GM12878 (cell line): ENCODE data around the gene HDGF. TPM values are rescaled to one million over a fixed set of nuclear protein-coding genes. Genes with fewer than 3 reads are reported as not detected.

Source experiments
- ASH2L ChIP-seq: fragments of 300-600, 200-600 bp; sonication (generic); IDR thresholded peaks from 2 replicates; pipeline ENCODE4 v1.6.1; 2017; ENCODE audit warnings: low read depth, mild to moderate bottlenecking, borderline replicate concordance
- ATF3 ChIP-seq: IDR thresholded peaks from 2 replicates; pipeline ENCODE4 v1.6.1; 2011; ENCODE audit warnings: low read depth, mild to moderate bottlenecking, low read length, moderate library complexity, borderline replicate concordance; ENCODE audit errors: extremely low read depth
- ATF7 ChIP-seq: fragments of 450-650 bp; IDR thresholded peaks from 2 replicates; pipeline ENCODE4 v1.6.1; 2016; ENCODE audit warnings: low read depth, mild to moderate bottlenecking
- BCLAF1 ChIP-seq: fragments of 450-650 bp; IDR thresholded peaks from 2 replicates; pipeline ENCODE4 v1.6.1; 2017; ENCODE audit warnings: antibody characterized with exemption, mild to moderate bottlenecking, moderate library complexity
- CREB1 ChIP-seq: IDR thresholded peaks from 2 replicates; pipeline ENCODE4 v1.6.1; 2012; ENCODE audit warnings: low read depth, mild to moderate bottlenecking, inconsistent platforms
- HSF1 ChIP-seq: fragments of 150-350 bp; IDR thresholded peaks from 2 replicates; pipeline ENCODE4 v1.6.1; 2014; ENCODE audit warnings: mild to moderate bottlenecking, low read depth, low read length
- JUND ChIP-seq: IDR thresholded peaks from 2 replicates; pipeline ENCODE4 v1.6.1; 2012; ENCODE audit warnings: low read depth, mild to moderate bottlenecking, low read length, improper control_type of control experiment, moderate library complexity
- LARP7 ChIP-seq: fragments of 450-650 bp; IDR thresholded peaks from 2 replicates; pipeline ENCODE4 v1.6.1; 2017; ENCODE audit warnings: mild to moderate bottlenecking
- MTA2 ChIP-seq: fragments of 450-650 bp; IDR thresholded peaks from 2 replicates; pipeline ENCODE4 v1.6.1; 2016; ENCODE audit warnings: low read depth, mild to moderate bottlenecking, moderate library complexity
- PBX3 ChIP-seq: IDR thresholded peaks from 2 replicates; pipeline ENCODE4 v1.6.1; 2011; ENCODE audit warnings: mild to moderate bottlenecking, low read depth, low read length, moderate library complexity; ENCODE audit not compliant: insufficient replicate concordance
- SMARCA5 ChIP-seq: fragments of 450-650 bp; IDR thresholded peaks from 2 replicates; pipeline ENCODE4 v1.6.1; 2017; ENCODE audit warnings: mild to moderate bottlenecking
- STAT1 ChIP-seq: fragments of 450-650 bp; conservative IDR thresholded peaks from 2 replicates; pipeline ENCODE4 v1.6.1; 2014; ENCODE audit warnings: antibody characterized with exemption, mild to moderate bottlenecking
- TCF12 ChIP-seq: IDR thresholded peaks from 2 replicates; pipeline ENCODE4 v1.6.1; 2011; ENCODE audit warnings: low read depth, mild to moderate bottlenecking, low read length
- ZBTB4 ChIP-seq: fragments of 450-650 bp; formaldehyde crosslinking; IDR thresholded peaks from 2 replicates; pipeline ENCODE4 v1.4.0; 2022; ENCODE audit warnings: mild to moderate bottlenecking, moderate library complexity
- ZBTB40 ChIP-seq: fragments of 450-650 bp; IDR thresholded peaks from 2 replicates; pipeline ENCODE4 v1.6.1; 2016; ENCODE audit warnings: mild to moderate bottlenecking, moderate library complexity, borderline replicate concordance
- ZNF217 ChIP-seq: fragments of 450-650 bp; IDR thresholded peaks from 2 replicates; pipeline ENCODE4 v1.6.1; 2017; ENCODE audit warnings: antibody characterized with exemption, mild to moderate bottlenecking
- polyA plus RNA-seq, 11 experiments: library from polyadenylated mRNA; depleted of rRNA in 4 of 11; unstranded in 6 of 11; stranded (reverse) in 5 of 11; fragments of >200 nt; fragmentation: Nextera tagmentation in 4 of 11; fragmentation: Illumina TruSeq in 1 of 11; extraction: Ambion mirVana in 4 of 11; extraction: Trizol in 1 of 11; gene quantifications; 1 replicate in 1 of 11; 2 replicates in 10 of 11; pipeline versions ENCODE4 v1.2.1 to v1.2.3, GENCODE V29; 2011 to 2016; ENCODE audit warnings: inconsistent platforms in 2 of 11, missing spikeins in 2 of 11, low read depth in 1 of 11
- total RNA-seq, 4 experiments: library from RNA; depleted of rRNA in 3 of 4; stranded (reverse); fragments of >200 nt in 3 of 4; fragmentation: Illumina TruSeq in 1 of 4; extraction: Trizol in 1 of 4; gene quantifications; 2 replicates each; pipeline versions ENCODE4 v1.2.1 to v1.2.3, GENCODE V29; 2013 to 2021

The HDGF gene
- total and polyA plus RNA-seq, 10 of the 15 experiments (the other 5 are each of a cell fraction or from before 2014, with no cell fraction given) = 28.3 to 372 (median 209) TPM

- TF ChIP-seq MTA2 = no peak
- peak; percentile 92 for TF ChIP-seq SMARCA5
- peak; percentile 58; the same call in 1 of the 2 replicates for TF ChIP-seq STAT1
- no peak for TF ChIP-seq BCLAF1
- no peak for TF ChIP-seq HSF1
- TF ChIP-seq ZBTB40 = no peak
- no peak for TF ChIP-seq JUND
- TF ChIP-seq TCF12 = no peak
- TF ChIP-seq LARP7 = no peak
- TF ChIP-seq CREB1 = 0 out of 2 replicates have a peak, but pooled peaks have one; percentile 36
- no peak for TF ChIP-seq ATF3
- TF ChIP-seq ZBTB4 (CRISPR knock-in tag) = no peak
- TF ChIP-seq ZNF217 = no peak
- no peak for TF ChIP-seq ASH2L
- TF ChIP-seq PBX3 = no peak
- no peak for TF ChIP-seq ATF7
Measured at GRCh38 chr1:156725683-156726280, 25.7 kb downstream of the HDGF start (continued).
